ENCODE measurements around the gene PHF24. TPM values are rescaled to one million over a fixed set of nuclear protein-coding genes. Genes with fewer than 3 reads are reported as not detected.

Gene PHF24
- total RNA-seq, 1 donor from 2014 or later: 0.13 TPM

GRCh38 chr9:35029241-35029640 is 71.2 kb downstream of the PHF24 start:
- Mint-ChIP-seq H3K27ac (ENCODE audit: unreplicated experiment) (no peak overlapping the region), H3K4me1 (ENCODE audit: unreplicated experiment) (peaks cover 6% of the 10 kb centered on the region), H3K4me3 (ENCODE audit: unreplicated experiment) (no peak overlapping the region), H3K9me3 (ENCODE audit: unreplicated experiment) (peaks cover 7% of the 10 kb centered on the region), H3K36me3 (ENCODE audit: low read depth, unreplicated experiment) (peaks cover 39% of the 10 kb centered on the region), H3K27me3 (ENCODE audit: unreplicated experiment) (no peaks in the 10 kb centered on the region)
- no peak for TF ChIP-seq CTCF (IDR thresholded peaks at IDR 0.05; ENCODE audit: unreplicated experiment)
- DNase-seq (ENCODE audit: low spot score): no peak

GRCh38 chr9:35029852-35030251 is 71.8 kb downstream of the PHF24 start:
- peaks cover 33% of the 10 kb centered on the region for H3K36me3 Mint-ChIP-seq (ENCODE audit: low read depth, unreplicated experiment)
- H3K27ac Mint-ChIP-seq (ENCODE audit: unreplicated experiment): no peak overlapping the region
- H3K4me1 Mint-ChIP-seq (ENCODE audit: unreplicated experiment): peaks cover 6% of the 10 kb centered on the region
- peak overlapping the region; percentile 48 for H3K4me3 Mint-ChIP-seq (ENCODE audit: unreplicated experiment)
- no peak for TF ChIP-seq CTCF (IDR thresholded peaks at IDR 0.05; ENCODE audit: unreplicated experiment)
- H3K9me3 Mint-ChIP-seq (ENCODE audit: unreplicated experiment): peaks cover 7% of the 10 kb centered on the region
- no peak for DNase-seq (ENCODE audit: low spot score)
- H3K27me3 Mint-ChIP-seq (ENCODE audit: unreplicated experiment): no peaks in the 10 kb centered on the region

Other genes with a start within 250 kb of the PHF24 start
- not detected for gene CCL21, start 248.1 kb upstream of the PHF24 start, total RNA-seq (ENCODE audit: unreplicated experiment)
- gene DNAJB5, start 31.5 kb downstream of the PHF24 start, total RNA-seq (ENCODE audit: unreplicated experiment): 20.4 TPM
- gene VCP, start 114.3 kb downstream of the PHF24 start, total RNA-seq (ENCODE audit: unreplicated experiment): 397 TPM
- 41.4 TPM for gene FANCG, start 121.7 kb downstream of the PHF24 start, total RNA-seq (ENCODE audit: unreplicated experiment)
- gene PIGO, start 138.3 kb downstream of the PHF24 start, total RNA-seq (ENCODE audit: unreplicated experiment): 20.3 TPM
- 108 TPM for gene STOML2, start 144.8 kb downstream of the PHF24 start, total RNA-seq (ENCODE audit: unreplicated experiment)
- gene ATOSB, start 157.6 kb downstream of the PHF24 start, total RNA-seq (ENCODE audit: unreplicated experiment): 33.7 TPM
- gene UNC13B, start 203.7 kb downstream of the PHF24 start, total RNA-seq (ENCODE audit: unreplicated experiment): 39.9 TPM